Chondrocyte (in vitro differentiated cells): Measurements from ENCODE around the gene UBQLN3. TPM values are rescaled to one million over a fixed set of nuclear protein-coding genes. Genes with fewer than 3 reads are reported as not detected.

ENCODE experiments used
- DNase-seq: peaks from one replicate; pipeline ENCODE4 v3.0.0; 2021; ENCODE audit warnings: mixed read lengths, low spot score
- H3K27ac Mint-ChIP-seq: one replicate; pipeline ENCODE4 v1.8.0; 2021; ENCODE audit warnings: mild to moderate bottlenecking, moderate library complexity, mixed read lengths; ENCODE audit not compliant: unreplicated experiment
- H3K27me3 Mint-ChIP-seq: 2 replicates; pipeline ENCODE4 v1.8.0; 2021; ENCODE audit warnings: low read depth, mixed read lengths
- H3K36me3 Mint-ChIP-seq: 2 replicates; pipeline ENCODE4 v1.8.0; 2021; ENCODE audit warnings: low read depth, mixed read lengths
- H3K4me1 Mint-ChIP-seq: 2 replicates; pipeline ENCODE4 v1.8.0; 2021; ENCODE audit warnings: low read depth, mild to moderate bottlenecking, mixed read lengths
- H3K4me3 Mint-ChIP-seq: one replicate; pipeline ENCODE4 v1.8.0; 2021; ENCODE audit warnings: mild to moderate bottlenecking, moderate library complexity, mixed read lengths; ENCODE audit not compliant: unreplicated experiment
- H3K9me3 Mint-ChIP-seq: 2 replicates; pipeline ENCODE4 v1.8.0; 2021; ENCODE audit warnings: low read depth, mixed read lengths
- CTCF ChIP-seq: fragments of 200-600 bp; sonication (generic); IDR thresholded peaks from 2 replicates; pipeline ENCODE4 v1.5.0; 2021; ENCODE audit warnings: antibody characterized with exemption, mild to moderate bottlenecking, moderate library complexity
- total RNA-seq: library from RNA; stranded (reverse); gene quantifications from 3 replicates; pipeline ENCODE4 v1.2.1, GENCODE V29; 2021

The UBQLN3 gene
- total RNA-seq, 1 donor from 2014 or later: not detected

GRCh38 chr11:5499671-5500070 is 10.1 kb downstream of the UBQLN3 start:
- no peak overlapping the region for H3K27ac Mint-ChIP-seq
- H3K4me1 Mint-ChIP-seq: no peaks in the 10 kb centered on the region
- H3K4me3 Mint-ChIP-seq: no peak overlapping the region
- H3K9me3 Mint-ChIP-seq: no peaks in the 10 kb centered on the region
- TF ChIP-seq CTCF: no peak
- no peak for DNase-seq
- no peaks in the 10 kb centered on the region for H3K36me3 Mint-ChIP-seq
- peaks cover 19% of the 10 kb centered on the region for H3K27me3 Mint-ChIP-seq

GRCh38 chr11:5489576-5490357 is 20.0 kb downstream of the UBQLN3 start:
- Mint-ChIP-seq H3K36me3 (no peaks in the 10 kb centered on the region), H3K4me1 (no peaks in the 10 kb centered on the region), H3K9me3 (no peaks in the 10 kb centered on the region), H3K27me3 (peaks cover 30% of the 10 kb centered on the region), H3K4me3 (no peak overlapping the region), H3K27ac (no peak overlapping the region)
- TF ChIP-seq CTCF: no peak
- no peak for DNase-seq

- Mint-ChIP-seq H3K27ac (no peak overlapping the region), H3K36me3 (no peaks in the 10 kb centered on the region), H3K27me3 (peaks cover 28% of the 10 kb centered on the region), H3K4me1 (no peaks in the 10 kb centered on the region), H3K9me3 (no peaks in the 10 kb centered on the region), H3K4me3 (no peak overlapping the region)
- no peak for DNase-seq
- TF ChIP-seq CTCF: no peak
Measured at GRCh38 chr11:5488798-5489399, 20.9 kb downstream of the UBQLN3 start.

GRCh38 chr11:5488385-5488784 is 21.4 kb downstream of the UBQLN3 start, which contains the start of gene OR52D1:
Gene OR52D1 (plus strand): TSS chr11:5488685. CDS start chr11:5488707, 22 bp downstream.
- Mint-ChIP-seq H3K27me3 (peaks cover 31% of the 10 kb centered on the region), H3K4me1 (no peaks in the 10 kb centered on the region), H3K4me3 (no peak within 1 kb of the TSS), H3K9me3 (no peaks in the 10 kb centered on the region), H3K36me3 (no peaks in the 10 kb centered on the region), H3K27ac (no peak within 1 kb of the TSS)
- no peak for DNase-seq
- TF ChIP-seq CTCF: no peak

GRCh38 chr11:5486421-5486820 is 23.3 kb downstream of the UBQLN3 start:
- Mint-ChIP-seq H3K4me1 (no peaks in the 10 kb centered on the region), H3K36me3 (no peaks in the 10 kb centered on the region), H3K9me3 (no peaks in the 10 kb centered on the region), H3K4me3 (no peak overlapping the region), H3K27ac (no peak overlapping the region), H3K27me3 (peaks cover 21% of the 10 kb centered on the region)
- no peak for TF ChIP-seq CTCF
- no peak for DNase-seq
